ENCODE measurements around the gene SCAF11. TPM values are rescaled to one million over a fixed set of nuclear protein-coding genes. Genes with fewer than 3 reads are reported as not detected.
"Not testable (repeated sequence)": the region's sequence is repeated elsewhere in the genome, so short reads cannot be mapped to it uniquely, and the experiment has no call there.

SCAF11 gene
- total and polyA plus RNA-seq, 8 donors: 17.4 to 246 (median 97.6) TPM

- intact Hi-C loops (cut with DNase I; ENCODE audit: low total_unique reads): no loop called here
- Histone ChIP-seq H3K9me3 (no peaks in the 10 kb centered on the region), H3K27me3 (no peaks in the 10 kb centered on the region), H3K36me3 (no peaks in the 10 kb centered on the region), H3K4me1 (no peaks in the 10 kb centered on the region), H3K27ac (no peak overlapping the region), H3K4me3 (no peak overlapping the region)
- 62 to 69% (median 68%) methylated on average over 2 of the region's 2 CpGs for WGBS, 5 donors
- no peak for DNase-seq
- TF ChIP-seq, protein P1, sequence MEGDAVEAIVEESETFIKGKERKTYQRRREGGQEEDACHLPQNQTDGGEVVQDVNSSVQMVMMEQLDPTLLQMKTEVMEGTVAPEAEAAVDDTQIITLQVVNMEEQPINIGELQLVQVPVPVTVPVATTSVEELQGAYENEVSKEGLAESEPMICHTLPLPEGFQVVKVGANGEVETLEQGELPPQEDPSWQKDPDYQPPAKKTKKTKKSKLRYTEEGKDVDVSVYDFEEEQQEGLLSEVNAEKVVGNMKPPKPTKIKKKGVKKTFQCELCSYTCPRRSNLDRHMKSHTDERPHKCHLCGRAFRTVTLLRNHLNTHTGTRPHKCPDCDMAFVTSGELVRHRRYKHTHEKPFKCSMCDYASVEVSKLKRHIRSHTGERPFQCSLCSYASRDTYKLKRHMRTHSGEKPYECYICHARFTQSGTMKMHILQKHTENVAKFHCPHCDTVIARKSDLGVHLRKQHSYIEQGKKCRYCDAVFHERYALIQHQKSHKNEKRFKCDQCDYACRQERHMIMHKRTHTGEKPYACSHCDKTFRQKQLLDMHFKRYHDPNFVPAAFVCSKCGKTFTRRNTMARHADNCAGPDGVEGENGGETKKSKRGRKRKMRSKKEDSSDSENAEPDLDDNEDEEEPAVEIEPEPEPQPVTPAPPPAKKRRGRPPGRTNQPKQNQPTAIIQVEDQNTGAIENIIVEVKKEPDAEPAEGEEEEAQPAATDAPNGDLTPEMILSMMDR (IDR thresholded peaks at IDR 0.05): peak in 1 of 7 experiments; percentile 27
- TF ChIP-seq POLR2AphosphoS5 (IDR thresholded peaks at IDR 0.05) (no peak), POLR2A (IDR thresholded peaks at IDR 0.05) (no peak)
Measured at GRCh38 chr12:46005151-46005797, 14.9 kb upstream of the SCAF11 start.

DNA sequence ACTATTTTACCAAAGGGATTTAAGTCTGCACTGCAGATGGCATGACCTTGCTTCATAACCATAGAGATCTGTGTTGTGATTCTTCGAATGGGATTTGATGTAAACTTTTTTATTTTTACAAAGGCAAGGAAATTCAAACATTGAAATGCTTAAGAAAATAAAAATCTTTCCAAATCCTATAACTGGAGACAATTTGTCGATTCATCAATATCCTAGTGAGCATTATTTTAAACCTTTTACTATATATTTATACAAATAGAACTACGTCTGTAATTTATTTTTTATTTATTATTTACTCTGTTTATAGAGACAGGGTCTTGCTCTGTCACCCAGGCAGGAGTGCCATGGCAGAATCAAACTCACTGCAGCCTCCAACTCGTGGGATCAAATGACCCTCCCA, 14.3 kb upstream of the SCAF11 start:
- intact Hi-C loops (cut with DNase I; ENCODE audit: low total_unique reads): no loop called here
- H3K4me1 ChIP-seq: no peaks in the 10 kb centered on the region
- H3K4me3 ChIP-seq: no peak overlapping the region
- no peak for DNase-seq
- 59 to 71% (median 65%) methylated on average over 4 of the region's 4 CpGs for WGBS, 5 donors
- no peaks in the 10 kb centered on the region for H3K27me3 ChIP-seq
- H3K36me3 ChIP-seq: no peaks in the 10 kb centered on the region
- H3K27ac ChIP-seq: no peak overlapping the region
- H3K9me3 ChIP-seq: no peaks in the 10 kb centered on the region
- TF ChIP-seq POLR2A (IDR thresholded peaks at IDR 0.05) (no peak), POLR2AphosphoS5 (IDR thresholded peaks at IDR 0.05) (no peak), EP300 (IDR thresholded peaks at IDR 0.05) (no peak)
- TF ChIP-seq, protein P1 (IDR thresholded peaks at IDR 0.05): no peak

DNA sequence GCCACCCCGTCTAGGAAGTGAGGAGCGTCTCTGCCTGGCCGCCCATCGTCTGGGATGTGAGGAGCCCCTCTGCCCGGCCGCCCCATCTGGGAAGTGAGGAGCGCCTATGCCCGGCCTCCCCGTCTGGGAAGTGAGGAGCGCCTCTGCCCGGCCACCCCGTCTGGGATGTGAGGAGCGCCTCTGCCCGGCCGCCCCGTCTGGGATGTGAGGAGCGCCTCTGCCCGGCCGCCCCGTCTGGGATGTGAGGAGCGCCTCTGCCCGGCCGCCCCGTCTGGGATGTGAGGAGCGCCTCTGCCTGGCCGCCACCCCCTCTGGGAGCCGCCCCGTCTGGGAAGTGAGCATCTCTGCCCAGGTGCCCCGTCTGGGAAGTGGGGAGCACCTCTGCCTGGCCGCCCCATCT, 9.7 kb upstream of the SCAF11 start:
- H3K9me3 ChIP-seq; intact Hi-C loops (cut with DNase I; ENCODE audit: low total_unique reads); H3K4me1 ChIP-seq; H3K27me3 ChIP-seq; H3K36me3 ChIP-seq; H3K27ac ChIP-seq; H3K4me3 ChIP-seq; DNase-seq: not testable (repeated sequence)
- 88 to 96% (median 94%) methylated on average over 24 to 30 of the region's 30 CpGs for WGBS, 5 donors

DNA sequence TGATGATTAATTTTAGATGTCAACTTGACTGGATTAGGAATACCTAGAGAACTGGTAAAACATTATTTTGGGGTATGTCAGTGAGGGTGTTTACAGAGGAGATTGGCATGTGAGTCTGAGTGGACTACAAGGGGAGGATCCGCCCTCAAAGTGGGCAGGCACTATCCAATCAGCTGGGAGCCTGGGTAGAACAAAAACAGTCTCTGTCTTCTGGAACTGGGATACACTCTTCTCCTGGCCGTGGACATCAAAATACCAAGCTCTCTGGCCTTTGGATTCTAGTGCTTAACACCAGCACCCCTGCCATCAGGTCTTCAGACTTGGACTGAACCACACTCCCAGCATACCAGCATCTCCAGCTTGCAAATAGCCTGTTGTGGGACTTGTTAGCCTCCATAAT, 4.4 kb upstream of the SCAF11 start:
- Histone ChIP-seq H3K4me1 (peaks cover 0 to 10% (median 0%) of the 10 kb centered on the region in 4 donors), H3K4me3 (no peak overlapping the region), H3K27me3 (no peaks in the 10 kb centered on the region), H3K9me3 (no peaks in the 10 kb centered on the region), H3K27ac (no peak overlapping the region), H3K36me3 (no peaks in the 10 kb centered on the region)
- DNase-seq: no peak
- TF ChIP-seq, protein P1 (IDR thresholded peaks at IDR 0.05): no peak
- TF ChIP-seq POLR2A (IDR thresholded peaks at IDR 0.05): no peak
- TF ChIP-seq EP300 (IDR thresholded peaks at IDR 0.05): no peak
- no peak for TF ChIP-seq POLR2AphosphoS5 (IDR thresholded peaks at IDR 0.05)
- 61 to 68% (median 65%) methylated on average over 2 of the region's 2 CpGs for WGBS, 5 donors
- intact Hi-C loops (cut with DNase I; ENCODE audit: low total_unique reads): no loop called here
